Measurements from ENCODE around the gene C1QL1.

- TF ChIP-seq YY1 (IDR thresholded peaks at IDR 0.05; ENCODE audit: insufficient read depth, insufficient read length) (no peak), ZNF274 (IDR thresholded peaks at IDR 0.05; ENCODE audit: low read depth, low read length) (no peak), SUZ12 (IDR thresholded peaks at IDR 0.05; ENCODE audit: extremely low read depth, insufficient read depth, insufficient read length) (no peak)
Measured at GRCh38 chr17:44976206-44976605, 8.1 kb upstream of the C1QL1 start.
